Head of caudate nucleus (tissue), 42 donors: Measurements from ENCODE around the gene SETD9.

Experiments used
- DNase-seq, 42 donors: peaks; one replicate each; pipeline versions ENCODE4 v3.0.0 to v3.0.0-alpha.2; 2020 to 2021; ENCODE audit warnings: mixed read lengths in 7 of 42
- intact Hi-C: fragments of 100-400 bp; cut with DNase I; formaldehyde crosslinking; loops from one replicate; pipeline ENCODE4 v1.15.0; 2022

Gene SETD9

DNA sequence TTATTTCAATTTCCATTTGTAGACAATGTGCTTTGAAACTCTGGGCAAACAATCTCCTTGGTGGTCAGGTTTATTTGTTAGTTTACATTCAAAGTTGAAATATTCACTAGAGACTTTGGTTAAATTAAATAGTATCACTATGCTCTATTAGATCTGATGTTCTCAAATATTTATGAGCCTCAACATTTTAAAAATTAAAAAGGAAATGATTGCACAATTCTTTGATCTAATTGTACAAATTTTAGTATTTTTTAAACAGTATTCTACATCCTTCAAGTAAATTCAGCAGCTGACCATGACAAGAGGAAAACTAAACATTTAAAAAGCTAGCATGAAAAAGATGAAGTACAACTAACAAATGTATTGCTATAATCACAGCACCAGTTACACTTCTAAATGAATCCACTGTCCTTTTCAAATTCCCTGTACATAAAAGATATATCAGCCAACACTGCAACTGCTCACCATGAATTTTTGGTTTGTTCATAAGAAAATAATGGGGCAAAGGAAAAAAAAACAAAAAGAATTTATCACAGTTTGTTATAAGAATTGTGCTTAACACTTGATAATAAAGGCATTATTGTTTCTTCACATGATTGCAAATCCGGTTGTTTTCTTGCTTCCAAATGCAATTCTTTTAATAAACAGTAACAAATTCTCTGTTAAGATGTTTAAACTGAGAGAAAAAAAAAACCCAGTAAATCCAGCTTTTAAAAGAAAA is 10.7 kb downstream of the SETD9 start:
- DNase-seq = no peak
- intact Hi-C loops = no loop called here

DNA sequence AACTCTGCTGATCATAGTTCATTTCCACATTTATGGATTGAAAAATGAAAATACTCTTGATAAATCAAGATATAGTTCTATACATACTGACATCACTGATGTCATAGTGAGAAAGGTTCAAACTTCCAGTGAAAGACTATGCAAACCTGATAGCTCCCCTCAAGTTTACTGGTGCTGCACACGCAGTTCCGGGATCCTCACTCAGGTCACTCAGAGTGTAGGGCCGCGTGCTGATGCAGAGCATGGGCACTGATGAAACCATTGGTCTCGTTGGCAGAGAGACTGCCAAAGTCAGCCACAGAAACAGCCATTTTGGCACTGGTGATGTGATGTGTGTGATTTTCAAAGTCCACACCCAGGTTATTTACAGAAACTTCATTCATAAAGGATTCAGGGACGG is 13.5 kb downstream of the SETD9 start:
- DNase-seq = no peak
- intact Hi-C loops = no loop called here

- no peak for DNase-seq
- intact Hi-C loops = no loop called here
These were observed 24.9 kb downstream of the SETD9 start for GRCh38 chr5:56934325-56934724.

GRCh38 chr5:56938858-56939257 is 29.5 kb downstream of the SETD9 start:
- intact Hi-C loops = no loop called here
- DNase-seq = no peak

DNA sequence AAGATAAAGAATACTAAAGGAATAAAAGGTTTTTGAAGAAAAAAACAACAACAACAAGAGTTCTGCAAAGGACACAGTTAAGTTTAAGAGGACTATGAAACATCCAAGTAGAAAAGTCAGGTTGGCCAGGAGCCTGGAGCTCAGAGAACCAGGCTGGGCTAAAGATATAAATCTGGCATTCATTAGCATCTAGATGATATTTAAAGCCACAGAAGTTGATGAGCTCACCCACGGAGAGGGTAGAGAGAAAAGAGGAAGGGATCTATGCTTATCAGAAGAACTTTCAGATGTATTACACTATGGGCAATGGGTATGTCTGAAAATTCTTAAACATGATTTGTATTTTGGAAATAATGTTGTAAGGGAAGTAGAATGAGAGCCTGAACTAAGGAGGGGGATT is 32.6 kb downstream of the SETD9 start:
- intact Hi-C loops = no loop called here
- no peak for DNase-seq

GRCh38 chr5:56947052-56947451 is 37.7 kb downstream of the SETD9 start:
- intact Hi-C loops = no loop called here
- DNase-seq = no peak

GRCh38 chr5:56950626-56951125 is 41.3 kb downstream of the SETD9 start:
- intact Hi-C loops = loop anchor here (5.0 kb wide), 1 partner anchor 38 kb away; no protein-coding TSS in a partner anchor
- DNase-seq = peak; percentile 35 to 88 (median 72)

DNA sequence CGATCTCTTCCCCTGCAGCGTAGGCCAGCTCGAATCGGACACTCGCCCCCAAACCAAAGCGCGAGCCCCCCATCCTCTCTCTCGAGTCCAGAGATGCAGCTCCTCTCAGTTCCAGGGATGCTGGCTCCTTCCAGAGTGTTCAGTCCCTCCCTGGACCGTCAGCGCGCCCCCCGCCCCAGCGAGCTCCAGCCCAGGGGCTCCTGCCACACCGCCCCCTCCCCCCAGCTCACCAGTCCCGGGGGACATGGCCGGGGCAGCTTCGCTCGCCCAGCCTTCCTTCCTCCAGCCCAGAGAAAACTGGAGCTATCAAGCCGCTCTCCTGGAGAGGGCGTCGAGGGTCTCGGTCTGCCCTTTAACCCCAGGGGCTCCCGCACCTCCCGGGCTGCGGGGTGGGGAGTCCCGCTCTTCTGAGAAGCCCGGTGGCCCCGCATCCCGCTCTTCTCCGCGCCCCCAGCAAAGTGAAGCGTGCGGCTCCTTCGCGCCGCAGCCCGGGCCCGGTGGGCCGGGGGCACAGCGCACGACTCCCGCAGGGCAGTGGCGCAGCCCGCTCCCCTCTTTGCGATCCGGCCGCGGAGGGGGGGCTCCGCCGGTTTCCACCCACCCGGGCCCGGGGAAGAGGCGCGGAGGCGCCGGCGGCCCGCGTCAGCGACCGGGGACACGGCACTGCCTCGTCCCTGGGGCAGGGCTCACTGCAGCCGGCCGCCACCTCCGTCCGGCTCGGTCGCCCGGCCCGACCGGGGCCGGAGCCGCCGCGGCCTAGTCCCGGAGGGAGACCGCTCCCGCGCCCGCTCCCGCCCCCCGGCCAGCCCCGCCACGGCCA is 41.9 kb downstream of the SETD9 start:
- peak in 39 of 42 donors; percentile 1 to 65 (median 35) for DNase-seq
- intact Hi-C loops = loop anchor here (5.0 kb wide), 1 partner anchor 39 kb away; no protein-coding TSS in a partner anchor

DNA sequence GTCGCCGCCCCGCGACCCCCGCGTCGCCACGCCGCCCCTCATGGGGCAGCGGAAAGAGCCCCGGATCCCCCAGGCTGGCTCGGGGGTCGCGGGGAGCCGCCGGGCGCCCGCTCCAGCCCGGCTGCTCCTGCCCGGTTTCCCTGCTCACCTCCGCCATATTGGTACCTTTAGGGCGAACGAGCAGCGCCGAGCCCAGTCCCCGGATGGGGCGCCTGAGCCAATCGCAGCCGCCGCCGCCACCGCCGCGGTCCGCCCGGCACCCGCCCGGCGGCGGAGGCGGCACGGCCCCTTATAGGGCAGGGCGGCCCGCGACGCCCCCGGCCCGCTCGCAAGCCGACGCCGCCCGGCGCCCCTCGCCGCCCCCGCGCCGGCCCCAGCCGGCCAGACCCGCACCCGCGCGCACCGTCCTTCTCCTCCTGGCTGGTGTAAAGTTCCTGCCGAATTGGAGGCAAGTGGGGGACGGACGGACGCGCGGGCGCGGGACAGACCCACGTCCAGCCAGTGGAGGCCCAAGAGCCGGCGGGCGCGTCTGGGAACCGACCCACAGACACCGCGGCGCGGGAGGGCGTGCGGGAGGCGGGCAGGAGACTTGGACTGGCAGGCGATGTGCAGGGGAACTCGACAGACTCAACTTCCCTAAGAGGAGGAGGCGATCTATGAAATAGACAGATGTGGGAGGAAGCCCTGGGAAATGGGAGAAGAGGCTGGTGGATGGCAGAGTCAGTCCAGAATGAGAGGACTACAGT is 42.7 kb downstream of the SETD9 start, which contains the start of gene MIER3:
Gene MIER3 (minus strand): TSS at position 178 of the 746 bp plus-strand sequence. CDS start 21 bp downstream, at position 157.
- intact Hi-C loops = loop anchor here (2.0 to 5.0 kb wide), 2 partner anchors 40 to 221 kb away; no protein-coding TSS in a partner anchor
- DNase-seq = peak; percentile 11 to 93 (median 83)

DNA sequence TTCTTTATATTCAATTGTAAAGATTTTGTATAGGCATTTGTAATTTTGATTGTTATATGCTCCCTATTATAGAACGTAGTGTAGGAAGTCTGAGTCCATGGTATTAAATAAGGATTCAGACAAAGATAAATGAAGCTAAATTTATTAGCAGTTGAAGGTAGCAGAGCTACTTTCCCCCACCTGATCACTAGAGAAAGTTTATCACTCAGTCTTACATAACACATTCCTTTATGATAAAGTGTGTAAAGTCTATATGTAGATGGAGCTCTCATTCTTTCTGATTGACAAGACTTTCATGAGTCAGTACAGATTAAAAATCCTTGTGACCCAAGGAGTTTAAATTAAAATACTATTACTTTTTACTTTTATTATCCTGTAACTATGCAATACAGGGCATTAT is 44.9 kb downstream of the SETD9 start:
- DNase-seq = no peak
- intact Hi-C loops = loop anchor here (5.0 kb wide), 1 partner anchor 42 kb away; no protein-coding TSS in a partner anchor

DNA sequence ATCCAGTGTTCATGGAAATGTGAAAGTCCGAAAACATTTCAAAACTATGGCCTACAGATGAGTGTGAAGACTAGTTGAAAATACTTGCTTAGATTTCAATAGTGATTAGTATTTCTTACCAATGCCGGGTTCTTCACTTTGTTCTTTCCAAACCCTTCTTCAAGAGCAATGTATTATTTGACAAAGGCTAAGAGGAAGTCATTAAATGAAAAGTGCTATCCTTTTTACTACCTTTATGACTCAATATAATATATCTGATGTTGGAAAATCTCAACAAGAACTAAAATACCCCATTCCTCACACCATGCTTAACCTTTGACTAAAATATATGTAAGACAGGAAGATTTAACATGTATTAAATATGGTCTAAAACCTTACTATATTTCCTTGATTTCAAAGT is 49.2 kb downstream of the SETD9 start:
- intact Hi-C loops = no loop called here
- no peak for DNase-seq

- no peak for DNase-seq
- intact Hi-C loops = no loop called here
These were observed 49.9 kb downstream of the SETD9 start for GRCh38 chr5:56959326-56959725.

GRCh38 chr5:56961746-56962145 is 52.4 kb downstream of the SETD9 start:
- intact Hi-C loops = no loop called here
- DNase-seq = no peak

DNA sequence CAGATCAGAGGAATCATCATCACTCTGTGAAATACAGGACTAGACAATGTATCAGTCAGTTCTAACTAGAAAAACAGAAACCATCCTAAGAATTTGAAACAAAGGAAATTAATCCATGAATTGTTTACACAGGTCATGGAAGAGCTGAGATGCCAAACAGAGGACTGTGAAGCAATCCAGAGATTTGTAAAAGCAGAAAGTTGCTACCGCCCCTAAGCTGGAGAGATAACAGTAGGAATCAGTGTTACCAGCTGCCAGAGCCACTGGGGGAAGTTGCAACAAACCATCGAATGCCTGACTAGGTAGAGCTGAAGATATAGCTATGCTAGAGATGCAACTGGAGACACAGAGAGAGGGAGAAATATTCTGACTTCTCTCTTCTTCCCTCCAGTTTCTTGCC is 52.9 kb downstream of the SETD9 start:
- DNase-seq = no peak
- intact Hi-C loops = no loop called here

DNA sequence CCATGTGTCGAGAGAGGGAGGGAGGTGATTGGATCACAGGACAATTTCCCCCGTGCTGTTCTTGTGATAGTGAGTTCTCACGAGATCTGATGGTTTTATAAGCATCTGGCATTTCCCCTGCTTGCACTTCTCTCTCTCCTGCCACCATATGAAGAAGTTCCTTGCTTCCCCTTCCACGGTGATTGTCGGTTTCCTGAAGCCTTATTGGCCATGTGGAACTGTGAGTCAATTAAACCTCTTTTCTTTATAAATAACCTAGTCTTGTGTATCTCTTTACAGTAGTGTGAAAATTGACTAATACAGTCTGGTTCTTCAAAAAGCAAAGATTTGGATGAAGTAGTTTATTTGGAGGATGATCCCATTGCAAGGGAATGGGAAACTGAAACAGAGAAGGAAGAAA is 53.9 kb downstream of the SETD9 start:
- intact Hi-C loops = no loop called here
- DNase-seq = no peak

DNA sequence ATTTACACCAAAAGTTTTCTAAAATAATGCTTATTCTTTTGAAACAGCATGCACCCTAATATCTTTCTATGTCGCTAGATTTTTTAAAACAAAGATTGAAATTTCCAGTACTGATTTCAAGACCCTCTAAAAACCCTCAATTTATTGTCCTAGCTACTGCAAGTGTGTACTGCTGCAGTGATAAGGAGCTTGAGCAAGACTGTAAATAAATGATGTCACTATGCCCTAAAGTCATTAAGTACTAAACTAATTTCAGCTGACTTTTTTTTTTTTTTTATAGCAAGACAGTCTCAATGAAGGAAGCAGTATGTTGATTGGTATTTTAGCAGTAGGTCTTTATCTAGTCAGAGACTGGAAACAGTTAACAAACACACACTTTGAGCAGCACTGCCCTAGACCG is 54.8 kb downstream of the SETD9 start:
- intact Hi-C loops = no loop called here
- DNase-seq = no peak
